DOHH2 (cell line): Measurements from ENCODE around the gene TBCK.

Experiments used
- H3F3A ChIP-seq: fragments of 200-600 bp; sonication (generic), shearing (Covaris generic); 2 replicates; pipeline ENCODE4 v1.6.0; 2016; ENCODE audit warnings: antibody characterized with exemption, mild to moderate bottlenecking; ENCODE audit not compliant: control insufficient read depth, insufficient read depth
- H3K27ac ChIP-seq: fragments of 200-600 bp; sonication (generic); 2 replicates; pipeline ENCODE4 v1.5.1; 2014; ENCODE audit warnings: low read depth, mild to moderate bottlenecking, low read length, moderate library complexity
- H3K27me3 ChIP-seq: fragments of 200-600 bp; sonication (generic); 2 replicates; pipeline ENCODE4 v1.6.1; 2014; ENCODE audit warnings: mild to moderate bottlenecking, low read length, mixed read lengths; ENCODE audit not compliant: control insufficient read depth
- H3K36me3 ChIP-seq: fragments of 200-600 bp; sonication (generic); 2 replicates; pipeline ENCODE4 v1.6.1; 2014; ENCODE audit warnings: mild to moderate bottlenecking, low read length, moderate library complexity, mixed read lengths; ENCODE audit not compliant: control insufficient read depth
- H3K4me1 ChIP-seq: fragments of 200-600 bp; sonication (generic); 2 replicates; pipeline ENCODE4 v1.6.1; 2014; ENCODE audit warnings: mild to moderate bottlenecking, low read length, mixed read lengths; ENCODE audit not compliant: control insufficient read depth
- H3K4me2 ChIP-seq: fragments of 200-600 bp; sonication (generic); 2 replicates; pipeline ENCODE4 v1.6.0; 2014; ENCODE audit warnings: mild to moderate bottlenecking, low read length, moderate library complexity
- H3K4me3 ChIP-seq: fragments of 200-600 bp; sonication (generic); 2 replicates; pipeline ENCODE4 v1.5.1; 2014; ENCODE audit warnings: mild to moderate bottlenecking, low read length, mixed read lengths
- H3K79me2 ChIP-seq: fragments of 200-600 bp; sonication (generic); 2 replicates; pipeline ENCODE4 v1.6.1; 2014; ENCODE audit warnings: mild to moderate bottlenecking, low read length, mixed read lengths; ENCODE audit not compliant: control insufficient read depth
- H3K9me2 ChIP-seq: fragments of 200-600 bp; sonication (generic); replicated peaks from 2 replicates; pipeline ENCODE4 v1.6.1; 2014; ENCODE audit warnings: mild to moderate bottlenecking, low read length, mixed read lengths; ENCODE audit not compliant: control insufficient read depth
- H3K9me3 ChIP-seq: fragments of 200-600 bp; sonication (generic); 2 replicates; pipeline ENCODE4 v1.6.1; 2014; ENCODE audit warnings: antibody characterized with exemption, low read length, mixed read lengths; ENCODE audit not compliant: control insufficient read depth, insufficient read depth
- H4K20me1 ChIP-seq: fragments of 200-600 bp; sonication (generic); 2 replicates; pipeline ENCODE4 v1.6.0; 2014; ENCODE audit warnings: low read depth, mild to moderate bottlenecking, antibody characterized with exemption, low read length, moderate library complexity; ENCODE audit not compliant: control insufficient read depth, insufficient read depth
- EZH2phosphoT487 ChIP-seq: fragments of 200-600 bp; sonication (generic); IDR thresholded peaks from 2 replicates; pipeline ENCODE4 v1.6.1; 2017; ENCODE audit warnings: borderline replicate concordance, mild to moderate bottlenecking, antibody characterized with exemption, low read length, moderate library complexity, mixed read lengths
- TF ChIP-seq, protein P1 (sequence below): fragments of 200-600 bp; sonication (generic); IDR thresholded peaks from one replicate; pipeline ENCODE4 v1.5.1; 2014; ENCODE audit warnings: antibody characterized with exemption, mild to moderate bottlenecking, low read depth, low read length; ENCODE audit not compliant: poor library complexity, severe bottlenecking

Gene TBCK

DNA sequence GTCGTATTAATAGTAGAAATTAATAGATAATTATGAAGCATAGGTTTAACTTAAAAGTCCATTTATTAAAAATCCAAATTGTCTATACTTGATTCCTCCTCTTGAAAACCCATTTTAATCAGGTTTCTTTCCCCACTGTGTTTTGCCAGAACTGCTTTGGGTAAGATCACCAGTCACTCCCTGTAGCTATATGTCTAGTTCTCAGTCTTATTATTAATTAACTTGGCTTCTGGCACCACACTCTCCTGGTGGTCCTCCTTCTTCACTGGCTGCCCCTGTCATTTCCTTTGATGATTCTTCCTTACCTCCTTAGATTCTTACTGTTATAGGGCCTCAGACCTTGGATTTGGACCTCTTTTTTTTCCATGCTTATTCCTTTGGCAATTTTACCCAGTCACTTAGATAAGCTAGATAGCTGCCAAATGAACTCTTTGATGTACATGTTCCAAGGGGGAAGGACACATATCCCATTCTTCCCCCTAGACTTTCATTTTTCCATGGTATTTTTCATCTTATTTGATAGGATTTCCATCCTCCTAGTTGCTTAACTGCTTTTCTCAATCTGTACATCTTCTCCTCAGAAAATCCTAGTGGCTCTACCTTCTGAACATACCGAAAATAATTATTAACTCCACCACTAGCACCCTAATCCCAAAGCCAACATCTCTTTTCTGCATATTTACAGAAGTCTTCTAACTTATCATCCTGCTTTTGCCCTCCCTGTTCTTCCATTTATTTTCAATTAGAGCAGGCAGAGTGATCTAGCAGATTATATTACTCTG lies 28.0 kb upstream of the TBCK start:
- TF ChIP-seq, protein P1, sequence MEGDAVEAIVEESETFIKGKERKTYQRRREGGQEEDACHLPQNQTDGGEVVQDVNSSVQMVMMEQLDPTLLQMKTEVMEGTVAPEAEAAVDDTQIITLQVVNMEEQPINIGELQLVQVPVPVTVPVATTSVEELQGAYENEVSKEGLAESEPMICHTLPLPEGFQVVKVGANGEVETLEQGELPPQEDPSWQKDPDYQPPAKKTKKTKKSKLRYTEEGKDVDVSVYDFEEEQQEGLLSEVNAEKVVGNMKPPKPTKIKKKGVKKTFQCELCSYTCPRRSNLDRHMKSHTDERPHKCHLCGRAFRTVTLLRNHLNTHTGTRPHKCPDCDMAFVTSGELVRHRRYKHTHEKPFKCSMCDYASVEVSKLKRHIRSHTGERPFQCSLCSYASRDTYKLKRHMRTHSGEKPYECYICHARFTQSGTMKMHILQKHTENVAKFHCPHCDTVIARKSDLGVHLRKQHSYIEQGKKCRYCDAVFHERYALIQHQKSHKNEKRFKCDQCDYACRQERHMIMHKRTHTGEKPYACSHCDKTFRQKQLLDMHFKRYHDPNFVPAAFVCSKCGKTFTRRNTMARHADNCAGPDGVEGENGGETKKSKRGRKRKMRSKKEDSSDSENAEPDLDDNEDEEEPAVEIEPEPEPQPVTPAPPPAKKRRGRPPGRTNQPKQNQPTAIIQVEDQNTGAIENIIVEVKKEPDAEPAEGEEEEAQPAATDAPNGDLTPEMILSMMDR, result no peak
- no peak for TF ChIP-seq EZH2phosphoT487
- H3K4me3 ChIP-seq, result no peak overlapping the region
- 0 out of 2 replicates have a peak, but pooled peaks cover 3% of the 10 kb centered on the region for H4K20me1 ChIP-seq
- no peak overlapping the region for H3K27ac ChIP-seq
- no peaks in the 10 kb centered on the region for H3K9me2 ChIP-seq
- H3K4me2 ChIP-seq, result no peak overlapping the region
- no peaks in the 10 kb centered on the region for H3K27me3 ChIP-seq
- peaks cover 82% of the 10 kb centered on the region for H3K36me3 ChIP-seq
- H3K4me1 ChIP-seq, result peaks cover 20% of the 10 kb centered on the region
- H3K9me3 ChIP-seq, result peaks cover 10% of the 10 kb centered on the region; the same call in 1 of the 2 replicates
- no peaks in the 10 kb centered on the region for H3F3A ChIP-seq
- peaks cover 53% of the 10 kb centered on the region for H3K79me2 ChIP-seq

DNA sequence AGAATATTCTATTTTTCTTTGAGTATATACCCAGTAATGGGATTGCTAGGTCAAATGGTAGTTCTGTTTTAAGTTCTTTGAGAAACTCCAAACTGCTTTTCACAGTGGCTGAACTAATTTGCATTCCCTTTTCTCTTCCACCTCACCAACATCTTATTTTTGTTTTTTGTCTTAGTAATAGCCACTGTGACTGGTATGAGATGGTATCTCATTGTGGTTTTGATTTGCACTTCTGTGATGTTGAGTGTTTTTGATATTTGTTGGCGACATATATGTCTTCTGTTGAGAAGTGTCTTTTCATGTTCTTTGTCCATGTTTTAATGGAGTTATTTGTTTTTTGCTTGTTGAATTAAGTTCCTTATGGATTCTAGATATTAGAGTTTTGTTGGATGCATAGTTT lies 24.8 kb upstream of the TBCK start:
- peaks cover 53% of the 10 kb centered on the region for H3K79me2 ChIP-seq
- peaks cover 20% of the 10 kb centered on the region for H3K4me1 ChIP-seq
- no peak overlapping the region for H3K4me2 ChIP-seq
- H3K9me2 ChIP-seq, result no peaks in the 10 kb centered on the region
- peaks cover 10% of the 10 kb centered on the region; the same call in 1 of the 2 replicates for H3K9me3 ChIP-seq
- no peak overlapping the region for H3K4me3 ChIP-seq
- H3K27me3 ChIP-seq, result no peaks in the 10 kb centered on the region
- no peaks in the 10 kb centered on the region for H3F3A ChIP-seq
- 0 out of 2 replicates have a peak, but pooled peaks cover 3% of the 10 kb centered on the region for H4K20me1 ChIP-seq
- peaks cover 91% of the 10 kb centered on the region for H3K36me3 ChIP-seq
- TF ChIP-seq, protein P1, result no peak
- TF ChIP-seq EZH2phosphoT487, result no peak
- no peak overlapping the region for H3K27ac ChIP-seq

DNA sequence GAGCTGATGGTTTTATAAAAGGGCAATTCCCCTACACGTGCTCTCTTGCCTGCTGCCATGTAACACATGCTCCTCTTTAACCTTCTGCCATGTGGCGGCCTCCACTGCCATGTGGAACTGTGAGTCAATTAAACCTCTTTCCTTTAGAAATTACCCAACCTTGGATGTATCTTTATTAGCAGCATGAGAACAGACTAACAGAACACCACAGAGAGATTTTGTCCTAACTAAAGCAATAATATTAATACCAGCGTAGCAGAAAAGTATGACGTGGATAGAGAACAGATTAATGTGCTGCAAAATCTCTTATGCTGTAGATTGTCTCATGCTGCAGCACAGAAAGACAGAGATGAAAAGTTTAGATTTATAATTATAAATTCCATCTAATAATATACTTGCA lies 23.4 kb upstream of the TBCK start:
- Histone ChIP-seq H3K27me3 (no peaks in the 10 kb centered on the region), H3K9me2 (no peaks in the 10 kb centered on the region), H3K36me3 (peaks cover 96% of the 10 kb centered on the region), H3K9me3 (peaks cover 10% of the 10 kb centered on the region; the same call in 1 of the 2 replicates), H3F3A (no peaks in the 10 kb centered on the region), H3K27ac (no peak overlapping the region), H3K4me3 (no peak overlapping the region), H3K4me2 (no peak overlapping the region), H3K4me1 (peaks cover 20% of the 10 kb centered on the region), H3K79me2 (peaks cover 46% of the 10 kb centered on the region), H4K20me1 (0 out of 2 replicates have a peak, but pooled peaks cover 3% of the 10 kb centered on the region)
- TF ChIP-seq, protein P1, result no peak
- no peak for TF ChIP-seq EZH2phosphoT487
